HepG2 (cell line): Measurements from ENCODE around the gene TMCC2. TPM values are rescaled to one million over a fixed set of nuclear protein-coding genes. Genes with fewer than 3 reads are reported as not detected.
A peak's percentile ranks its signal among the peaks of the same experiment; 100 is the strongest.

Experiments used
- CHCHD3 ChIP-seq: sonication (generic); formaldehyde crosslinking; IDR thresholded peaks from 2 replicates; pipeline ENCODE4 v1.8.0; 2022; ENCODE audit warnings: mild to moderate bottlenecking, missing genetic modification reagents, moderate library complexity
- KMT2A ChIP-seq: sonication (generic); formaldehyde crosslinking; IDR thresholded peaks from 2 replicates; pipeline ENCODE4 v1.4.0; 2020; ENCODE audit warnings: missing genetic modification reagents
- MAFG ChIP-seq: sonication (generic); formaldehyde crosslinking; IDR thresholded peaks from 2 replicates; pipeline ENCODE4 v1.5.1; 2020; ENCODE audit warnings: mild to moderate bottlenecking, missing genetic modification reagents
- MBNL3 ChIP-seq: fragments of 250-450 bp; sonication (Bioruptor Pico); conservative IDR thresholded peaks from 2 replicates; pipeline ENCODE4 v1.8.0; 2022; ENCODE audit warnings: mild to moderate bottlenecking, inconsistent platforms
- MEF2D ChIP-seq: sonication (generic); formaldehyde crosslinking; IDR thresholded peaks from 2 replicates; pipeline ENCODE4 v1.5.1; 2020; ENCODE audit warnings: mild to moderate bottlenecking, missing genetic modification reagents
- MXD4 ChIP-seq: IDR thresholded peaks from 2 replicates; pipeline ENCODE4 v1.6.1; 2016; ENCODE audit warnings: mild to moderate bottlenecking, missing biosample characterization, missing genetic modification reagents
- NPAS2 ChIP-seq: sonication (generic); formaldehyde crosslinking; IDR thresholded peaks from 2 replicates; pipeline ENCODE4 v1.8.0; 2022; ENCODE audit warnings: mild to moderate bottlenecking, missing genetic modification reagents, borderline replicate concordance
- PITX1 ChIP-seq: sonication (generic); formaldehyde crosslinking; IDR thresholded peaks from 2 replicates; pipeline ENCODE4 v1.5.1; 2020; ENCODE audit warnings: mild to moderate bottlenecking, missing genetic modification reagents
- RFXANK ChIP-seq: IDR thresholded peaks from 2 replicates; pipeline ENCODE4 v1.6.1; 2016
- SKIL ChIP-seq: sonication (generic); formaldehyde crosslinking; IDR thresholded peaks from 2 replicates; pipeline ENCODE4 v1.8.0; 2022; ENCODE audit warnings: missing genetic modification reagents, mild to moderate bottlenecking, moderate library complexity, borderline replicate concordance
- YY1 ChIP-seq: IDR thresholded peaks from 2 replicates; pipeline ENCODE4 v1.6.1; 2011; ENCODE audit warnings: low read length, low read depth, moderate library complexity, mild to moderate bottlenecking; ENCODE audit not compliant: insufficient read depth, insufficient replicate concordance
- ZNF18 ChIP-seq: sonication (generic); formaldehyde crosslinking; IDR thresholded peaks from 2 replicates; pipeline ENCODE4 v1.8.0; 2022; ENCODE audit warnings: mild to moderate bottlenecking, missing genetic modification reagents; ENCODE audit not compliant: insufficient replicate concordance
- ZNF235 ChIP-seq: sonication (generic); formaldehyde crosslinking; IDR thresholded peaks from 2 replicates; pipeline ENCODE4 v1.8.1; 2023; ENCODE audit warnings: mild to moderate bottlenecking, missing genetic modification reagents, borderline replicate concordance
- ZNF264 ChIP-seq: sonication (generic); formaldehyde crosslinking; IDR thresholded peaks from 2 replicates; pipeline ENCODE4 v1.4.0; 2020; ENCODE audit warnings: missing genetic modification reagents
- ZNF318 ChIP-seq: sonication (generic); formaldehyde crosslinking; IDR thresholded peaks from 2 replicates; pipeline ENCODE4 v1.4.0; 2020; ENCODE audit warnings: mild to moderate bottlenecking, missing genetic modification reagents
- ZNF354B ChIP-seq: sonication (generic); formaldehyde crosslinking; IDR thresholded peaks from 2 replicates; pipeline ENCODE4 v1.8.0; 2022; ENCODE audit warnings: mild to moderate bottlenecking, missing genetic modification reagents
- ZNF768 ChIP-seq: sonication (generic); formaldehyde crosslinking; IDR thresholded peaks from 2 replicates; pipeline ENCODE4 v1.4.0; 2020; ENCODE audit warnings: missing genetic modification reagents
- ZNF781 ChIP-seq: sonication (generic); formaldehyde crosslinking; IDR thresholded peaks from 2 replicates; pipeline ENCODE4 v1.5.1; 2020; ENCODE audit warnings: borderline replicate concordance, mild to moderate bottlenecking, missing genetic modification reagents; ENCODE audit errors: not compliant biosample characterization
- polyA plus RNA-seq, 8 experiments: library from polyadenylated mRNA; depleted of rRNA in 3 of 8; stranded (reverse) in 7 of 8; unstranded in 1 of 8; fragments of >200 nt; fragmentation: Illumina TruSeq in 4 of 8; extraction: Trizol in 4 of 8; gene quantifications; 2 replicates each; pipeline versions ENCODE4 v1.2.1 to v1.2.3, GENCODE V29; 2011 to 2016; ENCODE audit warnings: low read depth in 4 of 8, missing spikeins in 1 of 8, mixed read lengths in 1 of 8; ENCODE audit not compliant: insufficient read depth in 1 of 8
- total RNA-seq, 5 experiments: library from RNA; depleted of rRNA; stranded (reverse); fragments of >200 nt; fragmentation: Illumina TruSeq; extraction: Trizol; gene quantifications; 2 replicates each; pipeline ENCODE4 v1.2.3, GENCODE V29; 2016; ENCODE audit warnings: low read depth in 1 of 5

Gene TMCC2
- total and polyA plus RNA-seq, 2 of the 13 experiments (the other 11 are each of a cell fraction or from before 2014, with no cell fraction given): 0.12 to 0.24 TPM

DNA sequence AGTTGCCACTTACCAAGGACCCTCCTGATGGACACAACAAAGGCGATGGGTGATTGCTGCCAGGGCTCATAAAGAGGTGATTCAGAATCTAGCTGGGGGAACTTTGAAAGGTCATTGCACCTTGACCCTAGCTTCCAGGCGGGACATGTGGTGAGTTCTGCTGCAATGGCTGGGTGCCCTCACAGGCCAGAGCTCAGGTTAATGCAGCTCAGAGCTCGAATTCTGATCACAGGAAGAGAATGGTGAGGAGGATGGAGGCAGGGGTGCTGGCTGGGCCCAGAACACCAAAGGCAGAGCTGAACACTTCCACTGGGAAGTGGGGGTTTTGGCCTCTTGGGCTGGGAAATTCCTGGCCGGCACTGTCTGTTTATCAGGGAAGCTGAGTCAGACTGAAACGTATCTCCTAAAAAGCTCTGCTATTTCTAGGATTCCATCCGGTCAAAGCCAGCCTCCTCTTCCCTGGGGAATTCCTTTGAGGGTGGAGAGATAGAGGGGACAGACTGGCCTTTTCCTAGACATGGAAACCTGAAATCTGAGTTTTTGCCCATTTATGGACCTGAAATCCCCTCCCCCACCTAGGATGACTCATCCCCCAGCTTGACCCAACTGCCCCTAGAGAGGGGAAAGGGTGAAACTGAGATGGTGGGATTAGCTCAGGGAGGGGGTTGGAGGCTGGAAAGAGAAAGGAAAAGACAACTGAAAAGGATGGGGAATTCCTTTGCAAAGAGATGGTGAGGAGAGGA lies 66.6 kb downstream of the TMCC2 start (continued):
- TF ChIP-seq ZNF235: no peak
- peak; percentile 72 for TF ChIP-seq PITX1 (CRISPR knock-in tag)
- TF ChIP-seq ZNF18: no peak
- no peak for TF ChIP-seq ZNF264 (CRISPR knock-in tag)
- peak; percentile 47 for TF ChIP-seq YY1
- no peak for TF ChIP-seq MEF2D (CRISPR knock-in tag)
- peak; percentile 27; the same call in 1 of the 2 replicates for TF ChIP-seq KMT2A (CRISPR knock-in tag)
- no peak for TF ChIP-seq MAFG
- no peak for TF ChIP-seq ZNF768 (CRISPR knock-in tag)
- no peak for TF ChIP-seq ZNF781 (CRISPR knock-in tag)
- TF ChIP-seq RFXANK (CRISPR knock-in tag): no peak
- TF ChIP-seq MXD4 (CRISPR knock-in tag): no peak
- no peak for TF ChIP-seq MBNL3
- no peak for TF ChIP-seq ZNF354B (CRISPR knock-in tag)
- TF ChIP-seq ZNF318 (CRISPR knock-in tag): no peak; the same call in 1 of the 2 replicates
- TF ChIP-seq CHCHD3 (CRISPR knock-in tag): no peak
- no peak for TF ChIP-seq NPAS2 (CRISPR knock-in tag)
- 0 out of 2 replicates have a peak, but pooled peaks have one; percentile 23 for TF ChIP-seq SKIL
